ENCODE data around the gene RBMS3. TPM values are rescaled to one million over a fixed set of nuclear protein-coding genes. Genes with fewer than 3 reads are reported as not detected.

RBMS3 gene
- total RNA-seq, 2 donors from 2014 or later = 40.7 to 53.2 TPM

DNA sequence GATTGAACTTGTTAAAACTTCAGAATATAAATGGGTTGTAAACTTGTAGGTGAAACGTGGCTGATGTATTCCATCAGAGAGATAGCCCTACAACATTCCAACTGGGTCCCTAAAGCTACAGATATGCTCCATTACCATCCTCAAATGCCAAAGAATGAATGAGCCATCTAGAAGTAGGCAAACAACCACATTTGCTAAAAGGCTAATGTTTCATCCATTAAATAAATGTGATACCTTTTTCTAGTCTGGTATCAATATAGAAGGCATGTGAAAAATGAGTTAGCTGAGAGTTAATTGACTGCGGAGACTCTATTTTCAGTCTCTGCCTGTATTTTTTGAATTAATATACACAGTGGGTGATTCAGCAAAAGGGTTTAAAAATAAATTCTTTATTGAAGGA lies 203.8 kb downstream of the RBMS3 start:
- ATAC-seq = no peak
- intact Hi-C loops (cut with DNase I) = no loop called here
- DNase-seq = no peak

GRCh38 chr3:29486096-29486495 lies 205.2 kb downstream of the RBMS3 start:
- intact Hi-C loops (cut with DNase I) = no loop called here
- DNase-seq (no peak), ATAC-seq (peak in 1 of 2 donors; percentile 53)

DNA sequence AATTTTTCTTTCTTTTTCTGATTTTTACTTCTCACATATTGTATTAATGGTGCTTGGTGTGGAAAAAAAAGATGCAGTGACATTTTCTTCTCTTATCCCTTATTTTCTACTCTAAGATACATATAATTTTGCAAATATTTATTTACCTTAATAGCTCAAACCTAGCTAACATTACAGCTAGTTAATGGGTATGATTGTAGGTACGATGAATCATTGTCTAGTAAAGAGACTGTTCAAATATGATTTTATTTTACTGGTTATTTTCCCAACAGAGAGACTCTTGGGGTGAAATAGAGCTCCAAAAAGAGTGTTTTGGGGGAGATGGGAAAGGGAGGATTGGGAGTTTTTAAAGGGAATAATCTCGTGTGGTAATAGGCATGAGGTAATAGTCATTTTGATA lies 206.0 kb downstream of the RBMS3 start:
- ATAC-seq = no peak
- DNase-seq = no peak
- intact Hi-C loops (cut with DNase I) = no loop called here

GRCh38 chr3:29488922-29489321 lies 208.1 kb downstream of the RBMS3 start:
- no peak for DNase-seq
- intact Hi-C loops (cut with DNase I) = no loop called here
- no peak for ATAC-seq

- ATAC-seq (no peak), DNase-seq (no peak)
- intact Hi-C loops (cut with DNase I) = no loop called here
Observed at GRCh38 chr3:29493109-29493508, 212.2 kb downstream of the RBMS3 start.

- intact Hi-C loops (cut with DNase I) = no loop called here
- no peak for ATAC-seq
- no peak for DNase-seq
Observed at GRCh38 chr3:29494305-29495036, 213.6 kb downstream of the RBMS3 start.

- intact Hi-C loops (cut with DNase I) = no loop called here
- DNase-seq = no peak
- no peak for ATAC-seq
Observed at GRCh38 chr3:29497282-29497681, 216.4 kb downstream of the RBMS3 start.

DNA sequence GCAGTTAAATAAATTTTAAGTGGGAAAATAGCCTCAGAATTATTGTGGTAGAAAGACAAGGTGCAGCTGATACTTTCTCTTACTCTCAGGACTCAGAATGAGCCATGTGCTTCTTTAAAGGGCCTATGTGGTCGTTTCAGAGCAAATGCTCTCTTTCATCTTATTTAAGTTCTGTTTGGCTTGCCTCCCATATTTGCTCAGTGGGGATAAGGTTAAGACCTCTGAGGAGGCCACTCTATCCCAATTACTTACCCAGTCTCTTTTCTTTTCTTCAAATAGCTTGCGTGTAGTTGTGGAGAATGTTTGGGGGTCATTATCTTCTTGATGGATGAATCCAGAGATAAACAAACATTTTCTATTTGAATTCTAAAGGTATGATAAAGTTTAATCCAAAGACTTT lies 221.9 kb downstream of the RBMS3 start:
- ATAC-seq (no peak), DNase-seq (no peak)
- intact Hi-C loops (cut with DNase I) = no loop called here

DNA sequence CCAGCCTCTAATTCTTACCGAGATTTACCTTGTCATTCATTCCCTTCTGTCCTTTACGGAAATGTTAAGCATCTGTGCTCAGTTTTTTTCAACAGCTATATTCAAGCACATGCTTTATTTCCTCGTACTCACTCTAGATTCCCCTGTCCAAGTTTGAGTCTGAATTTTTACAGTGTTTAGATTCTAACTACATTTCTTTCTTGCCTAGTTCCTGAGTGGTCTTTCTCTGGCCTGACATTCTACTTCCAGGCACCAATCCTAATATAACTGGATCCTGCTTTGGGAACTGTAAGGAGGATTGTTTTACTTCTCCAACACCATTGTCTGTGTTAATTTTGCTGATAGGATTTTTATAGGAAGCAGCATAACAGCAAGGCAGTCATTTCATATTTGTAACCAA lies 222.4 kb downstream of the RBMS3 start:
- ATAC-seq (no peak), DNase-seq (no peak)
- intact Hi-C loops (cut with DNase I) = no loop called here

GRCh38 chr3:29503958-29504357 lies 223.1 kb downstream of the RBMS3 start:
- ATAC-seq = peak; percentile 78 to 95
- intact Hi-C loops (cut with DNase I) = no loop called here
- DNase-seq = peak; percentile 29

DNA sequence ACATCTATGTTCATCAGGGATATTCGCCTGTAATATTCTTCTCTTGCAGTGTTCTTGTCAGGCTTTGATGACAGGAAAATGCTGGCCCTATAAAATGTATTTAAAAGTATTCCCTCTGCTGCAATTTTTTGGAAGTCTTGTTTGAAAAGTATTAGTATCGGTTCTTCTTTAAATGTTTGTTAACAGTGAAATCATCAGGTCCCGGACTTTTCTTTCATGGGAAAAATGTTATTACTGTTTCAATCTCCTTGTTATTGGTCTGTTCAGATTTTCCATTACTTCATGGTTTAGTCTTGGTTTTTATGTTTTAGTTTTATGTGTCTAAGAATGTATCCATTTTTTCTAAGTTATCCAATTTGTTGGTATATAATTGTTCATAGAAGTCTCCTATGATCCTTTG lies 225.6 kb downstream of the RBMS3 start:
- ATAC-seq (no peak), DNase-seq (no peak)
- intact Hi-C loops (cut with DNase I) = no loop called here

- DNase-seq = no peak
- intact Hi-C loops (cut with DNase I) = loop anchor here in 1 of 2 donors (10.0 kb wide), 2 partner anchors 87 to 227 kb away; partner anchors contain the start of gene RBMS3
- no peak for ATAC-seq
Observed at GRCh38 chr3:29511701-29512100, 230.8 kb downstream of the RBMS3 start.

DNA sequence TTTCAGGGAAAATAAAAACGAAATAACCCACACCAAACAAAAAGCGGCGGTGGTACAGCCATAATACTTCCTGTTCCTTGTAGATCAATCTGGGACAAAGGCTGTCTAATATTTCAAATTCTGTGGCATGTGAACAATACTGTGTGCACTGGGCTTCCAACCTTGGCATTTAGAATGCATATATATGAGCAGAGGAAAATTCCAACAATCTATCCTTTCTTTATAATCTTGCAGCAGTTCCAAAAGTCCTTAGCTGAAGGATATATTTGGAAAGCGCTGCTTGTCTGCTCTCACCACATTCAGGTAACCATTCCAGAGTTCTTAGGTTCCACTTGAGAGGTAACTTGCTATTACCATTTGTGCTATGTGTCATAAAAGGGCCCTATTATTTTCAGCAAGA lies 231.8 kb downstream of the RBMS3 start:
- no peak for DNase-seq
- intact Hi-C loops (cut with DNase I) = loop anchor here in 1 of 2 donors (10.0 kb wide), 2 partner anchors 88 to 228 kb away; partner anchors contain the start of gene RBMS3

DNA sequence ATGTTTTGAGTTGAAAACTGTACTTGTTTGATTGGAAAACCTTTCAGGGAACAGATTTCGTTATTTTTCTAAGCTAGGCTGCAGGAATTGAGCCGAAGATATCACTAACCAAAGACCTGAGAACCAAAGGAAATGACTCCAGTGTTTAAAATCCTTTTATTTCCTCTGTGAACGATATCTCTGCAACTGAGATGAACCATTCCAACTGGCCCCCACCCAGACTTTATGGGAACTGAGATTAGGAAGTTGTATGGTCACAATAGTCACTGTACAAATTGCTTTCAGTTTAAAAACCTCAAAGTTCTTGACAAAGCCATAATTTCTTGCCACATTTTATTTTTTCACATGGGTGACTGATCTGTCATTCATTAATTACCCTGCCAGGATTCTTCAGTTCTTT lies 232.4 kb downstream of the RBMS3 start:
- peak; percentile 49 to 60 for ATAC-seq
- intact Hi-C loops (cut with DNase I) = loop anchor here in 1 of 2 donors (10.0 kb wide), 2 partner anchors 88 to 228 kb away; partner anchors contain the start of gene RBMS3
- peak; percentile 66 for DNase-seq

More for the DNA sequence above, 231.8 kb downstream of the RBMS3 start:
- ATAC-seq = no peak

DNA sequence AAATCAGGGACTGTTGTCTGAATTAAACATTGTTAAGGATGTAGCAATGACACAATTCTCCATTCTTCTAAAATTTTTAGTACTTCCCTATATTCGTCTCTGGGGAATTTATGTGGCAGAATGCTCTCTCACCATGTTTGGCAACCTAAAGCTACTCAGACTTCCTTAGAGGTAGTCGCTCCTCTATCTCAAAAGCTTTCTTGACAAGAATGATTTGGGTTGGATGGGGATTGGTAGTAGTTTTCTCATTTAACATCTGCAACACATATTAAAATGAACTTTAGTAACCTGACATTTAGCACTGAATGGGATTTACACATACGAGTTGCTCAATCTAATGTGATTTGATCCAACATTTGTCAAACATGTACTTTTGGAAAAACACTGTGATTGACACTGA lies 233.3 kb downstream of the RBMS3 start:
- ATAC-seq (peak; percentile 43 to 71), DNase-seq (no peak)
- intact Hi-C loops (cut with DNase I) = loop anchor here in 1 of 2 donors (10.0 kb wide), 2 partner anchors 89 to 229 kb away; partner anchors contain the start of gene RBMS3

- DNase-seq = no peak
- intact Hi-C loops (cut with DNase I) = loop anchor here in 1 of 2 donors (10.0 kb wide), 2 partner anchors 90 to 230 kb away; partner anchors contain the start of gene RBMS3
- ATAC-seq = no peak
Observed at GRCh38 chr3:29514912-29515311, 234.0 kb downstream of the RBMS3 start.

DNA sequence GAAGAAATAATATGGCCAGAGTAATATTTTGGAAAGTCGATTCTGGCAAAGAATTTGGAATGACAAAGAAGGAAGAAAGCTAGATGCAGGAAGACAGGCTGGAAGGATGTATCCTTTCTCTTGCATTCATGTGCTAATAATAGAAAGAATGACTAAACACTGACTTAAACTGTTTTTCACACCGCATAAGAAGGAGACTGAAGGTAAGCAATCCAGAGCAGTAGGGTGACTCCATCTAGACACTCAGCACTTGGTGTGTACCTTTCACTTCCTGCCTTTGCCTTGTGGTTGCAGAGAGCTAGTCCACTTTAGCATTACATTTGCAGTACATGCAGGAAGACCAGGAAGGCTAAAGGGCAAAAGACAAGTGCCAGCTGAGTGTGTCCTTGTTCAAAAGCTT lies 234.6 kb downstream of the RBMS3 start:
- intact Hi-C loops (cut with DNase I) = loop anchor here in 1 of 2 donors (10.0 kb wide), 2 partner anchors 91 to 231 kb away; partner anchors contain the start of gene RBMS3
- DNase-seq = no peak
- peak in 1 of 2 donors; percentile 44 for ATAC-seq

GRCh38 chr3:29516164-29516563 lies 235.3 kb downstream of the RBMS3 start:
- intact Hi-C loops (cut with DNase I) = loop anchor here in 1 of 2 donors (10.0 kb wide), 2 partner anchors 91 to 231 kb away; partner anchors contain the start of gene RBMS3
- DNase-seq (no peak), ATAC-seq (no peak)

DNA sequence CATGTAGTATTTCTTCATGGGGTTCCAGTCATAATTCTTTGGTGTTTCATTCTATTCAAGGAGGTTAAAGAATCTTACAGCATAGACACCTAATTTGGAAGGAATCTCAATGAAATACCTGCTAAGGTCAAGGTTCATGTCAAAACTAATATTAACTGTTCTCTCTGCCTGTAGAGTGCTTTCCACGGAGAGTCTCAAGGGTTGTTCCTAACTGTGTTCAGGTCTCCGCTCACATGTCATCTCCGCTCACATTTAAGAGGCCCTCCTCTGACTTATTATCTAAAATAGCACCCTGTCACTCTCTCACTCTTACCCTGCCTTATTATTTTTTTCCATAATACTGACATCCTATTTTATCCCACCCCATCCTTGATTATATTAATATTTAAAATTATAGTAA lies 239.9 kb downstream of the RBMS3 start:
- DNase-seq = no peak
- intact Hi-C loops (cut with DNase I) = loop anchor here in 1 of 2 donors (10.0 kb wide), 1 partner anchor 234 kb away; no protein-coding TSS in a partner anchor
- no peak for ATAC-seq

GRCh38 chr3:29521293-29521692 lies 240.4 kb downstream of the RBMS3 start:
- intact Hi-C loops (cut with DNase I) = loop anchor here in 1 of 2 donors (10.0 kb wide), 1 partner anchor 234 kb away; no protein-coding TSS in a partner anchor
- no peak for DNase-seq
- ATAC-seq = no peak

All from left cardiac atrium (tissue), 4 donors.